Measurements from ENCODE around the gene NEDD4L.
"Not testable (repeated sequence)": the region's sequence is repeated elsewhere in the genome, so short reads cannot be mapped to it uniquely, and the experiment has no call there.

Gene NEDD4L

DNA sequence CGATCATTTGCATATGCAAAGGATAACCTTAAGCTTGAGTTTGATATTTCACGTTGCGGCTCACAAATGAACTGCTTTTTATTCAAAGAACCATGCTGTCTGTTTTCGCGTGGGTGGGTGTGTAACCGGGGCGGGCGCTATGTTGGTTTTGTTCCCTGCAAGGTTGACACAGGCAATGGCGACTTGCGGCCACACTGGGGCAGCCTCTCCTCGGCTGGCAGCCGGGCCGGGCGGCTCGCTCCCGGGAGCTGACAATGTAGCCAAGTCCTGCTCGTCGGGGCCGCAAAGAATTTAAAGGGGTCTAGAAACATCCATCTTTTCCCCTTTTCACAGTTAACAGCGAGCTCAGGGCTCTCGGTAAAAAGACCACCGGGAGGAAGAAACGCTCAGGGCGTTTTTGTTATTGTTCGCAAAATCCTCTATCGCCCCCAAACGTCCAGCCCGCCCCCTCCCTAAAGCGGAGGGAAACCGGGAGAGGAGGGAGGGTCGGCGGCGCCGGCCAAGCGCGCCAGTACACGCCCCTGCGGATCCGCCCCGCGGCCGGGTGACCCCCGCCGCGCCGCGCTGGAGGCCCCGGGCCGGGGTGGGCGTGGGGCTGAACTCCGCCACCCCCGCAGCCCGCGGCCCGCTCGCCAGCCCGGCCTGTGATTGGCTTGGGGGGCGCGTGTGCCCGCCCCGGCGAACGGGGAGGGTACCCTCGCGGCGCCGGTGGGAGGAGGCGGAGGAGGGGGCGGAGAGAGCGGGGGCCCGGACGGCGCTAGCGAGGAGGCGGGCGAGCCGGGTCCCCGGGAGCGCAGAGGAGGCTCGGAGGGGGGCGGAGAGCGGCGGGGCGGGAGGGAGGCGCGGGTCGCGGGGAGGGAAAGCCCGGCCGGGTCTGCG lies at the start of gene NEDD4L:
Gene NEDD4L, plus strand, starts transcription at position 736 of the 879 bp plus-strand sequence. CDS start 435 bp downstream, outside the sequence.
- peak; percentile 95 for DNase-seq

DNA sequence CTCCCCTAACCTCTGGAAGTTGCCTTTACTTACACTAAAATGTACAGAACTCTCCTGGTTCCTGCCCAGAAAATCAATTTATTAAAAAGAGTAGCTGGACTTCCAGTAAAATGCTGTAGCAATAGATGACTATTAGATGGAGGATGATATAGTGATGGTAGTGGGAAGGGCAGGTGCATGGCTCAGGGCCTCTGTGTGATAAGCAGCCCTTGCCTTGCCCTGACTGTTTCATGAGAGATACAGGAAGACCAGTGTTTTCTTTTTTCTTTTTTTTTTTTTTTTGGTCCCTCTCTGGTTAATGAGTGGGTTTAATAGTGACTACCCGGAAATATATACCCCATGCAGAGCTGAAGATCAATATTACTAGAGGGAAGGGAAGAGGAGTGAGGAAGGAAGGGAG lies 48.7 kb upstream of the NEDD4L start:
- DNase-seq = peak; percentile 30

DNA sequence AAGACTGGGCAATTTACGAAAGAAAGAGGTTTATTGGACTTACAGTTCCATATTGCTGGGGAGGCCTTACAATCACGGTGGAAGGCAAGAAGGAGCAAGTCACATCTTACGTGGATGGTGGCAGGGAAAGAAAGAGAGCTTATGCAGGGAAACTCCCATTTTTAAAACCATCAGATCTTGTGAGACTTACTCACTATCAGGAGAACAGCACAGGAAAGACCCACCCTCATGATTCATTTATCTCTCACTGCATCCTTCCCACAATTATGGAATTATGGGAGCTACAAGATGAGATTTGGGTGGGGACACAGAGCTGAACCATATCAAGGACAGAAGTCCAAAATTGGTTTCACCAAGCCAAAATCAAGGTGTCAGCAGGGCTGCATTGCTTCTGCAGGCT lies 47.1 kb upstream of the NEDD4L start:
- DNase-seq = not testable (repeated sequence)

DNA sequence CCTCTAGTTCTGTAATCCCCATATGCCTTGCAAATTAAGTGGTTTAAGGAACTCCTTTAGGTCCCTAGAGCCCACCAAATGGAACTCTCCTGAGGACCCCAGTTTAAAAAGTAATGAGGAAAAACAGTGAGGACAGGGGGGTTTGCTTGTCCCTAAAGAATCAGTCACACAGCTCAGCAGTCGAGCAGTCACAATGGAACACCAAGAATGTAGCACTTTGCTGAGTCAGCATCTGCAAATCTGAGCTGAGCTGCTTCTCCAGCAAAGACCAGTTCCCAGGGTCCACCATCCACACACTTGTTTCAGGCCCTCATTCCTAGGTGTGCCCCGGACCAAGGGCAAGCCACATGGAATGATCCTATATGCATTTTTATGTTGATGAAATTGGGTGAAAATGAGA lies 46.2 kb upstream of the NEDD4L start:
- no peak for DNase-seq

DNA sequence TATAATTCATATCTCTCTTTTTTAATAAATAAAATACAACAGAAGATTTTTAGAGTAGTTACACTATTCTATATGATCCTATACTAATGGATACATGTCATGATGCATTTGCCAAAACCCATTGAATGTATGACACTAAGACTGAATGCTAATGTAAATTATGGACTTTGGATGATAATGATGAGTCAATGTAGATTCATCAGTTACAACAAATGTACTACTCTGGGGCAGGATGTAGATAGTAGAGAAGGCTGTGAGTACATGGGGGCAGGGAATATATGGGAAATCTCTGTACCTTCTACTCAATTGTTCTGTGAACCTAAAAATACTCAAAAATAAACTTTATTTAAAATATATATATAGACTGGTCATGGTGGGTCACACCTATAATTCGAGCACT lies 45.6 kb upstream of the NEDD4L start:
- no peak for DNase-seq

DNA sequence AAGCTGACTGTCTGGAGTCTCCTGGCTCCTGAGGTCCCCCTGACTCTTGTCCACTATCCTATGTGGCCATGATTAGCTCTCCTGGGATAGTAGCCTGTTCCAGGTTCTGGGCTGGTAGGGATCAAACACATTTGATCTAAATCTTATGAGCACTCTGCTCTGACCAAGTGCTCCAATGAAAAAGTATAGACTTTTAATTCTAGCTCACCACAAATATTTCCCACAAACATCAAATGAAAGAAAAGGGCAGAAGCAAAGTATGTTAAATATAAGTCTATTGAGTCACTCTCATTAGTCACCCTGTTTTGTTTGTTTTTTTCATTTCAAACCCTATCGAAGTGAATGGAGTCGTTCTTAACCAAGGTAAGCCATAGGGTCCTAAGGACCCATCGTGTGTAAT lies 39.7 kb upstream of the NEDD4L start:
- DNase-seq = no peak

DNA sequence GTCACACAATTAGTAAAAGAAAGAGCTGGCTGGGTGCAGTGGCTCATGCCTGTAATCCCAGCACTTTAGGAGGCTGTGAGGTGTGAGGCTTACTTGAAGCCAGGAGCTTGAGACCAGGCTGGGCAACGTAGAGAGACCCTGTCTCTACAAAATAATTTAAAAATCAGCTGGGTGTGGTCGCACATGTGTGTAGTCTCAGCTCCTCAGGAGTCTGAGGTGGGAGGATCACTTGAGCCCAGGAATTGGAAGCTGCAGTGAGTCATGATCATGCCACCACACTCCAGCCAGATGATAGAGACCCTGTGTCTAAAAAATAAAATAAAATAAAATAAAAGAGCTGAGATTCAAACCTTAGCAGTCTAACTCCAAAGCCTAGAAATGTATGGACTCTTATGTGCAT lies 39.0 kb upstream of the NEDD4L start:
- DNase-seq = no peak

DNA sequence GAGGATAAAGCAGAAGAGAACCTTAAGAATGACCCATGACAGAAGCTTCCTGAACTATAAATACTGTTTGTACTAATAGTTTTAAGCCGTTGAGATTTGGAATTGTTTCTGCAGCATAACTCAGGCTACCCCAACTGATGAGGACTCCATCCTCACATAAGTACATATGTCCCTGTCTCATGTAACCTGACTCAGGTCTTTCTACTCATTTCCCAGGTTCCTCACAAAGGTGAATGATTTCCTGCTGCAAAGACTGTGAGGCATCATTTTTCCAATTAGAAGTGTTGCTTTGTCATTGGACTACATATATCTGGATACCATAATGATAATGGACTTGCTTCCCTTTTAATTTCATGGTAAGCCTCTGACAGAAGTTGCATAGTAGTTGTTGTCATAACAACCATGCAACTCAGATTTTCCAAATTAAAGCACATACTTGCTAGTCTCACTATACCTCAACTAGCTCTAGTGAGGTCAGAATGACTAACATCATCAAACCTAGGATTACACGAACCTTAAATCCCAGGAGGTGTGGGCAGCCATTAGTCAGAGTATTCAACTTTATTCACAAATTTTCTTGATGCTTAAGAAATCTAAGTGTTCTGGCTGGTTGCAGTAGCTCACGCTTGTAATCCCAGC lies 38.0 kb upstream of the NEDD4L start:
- DNase-seq = no peak

DNA sequence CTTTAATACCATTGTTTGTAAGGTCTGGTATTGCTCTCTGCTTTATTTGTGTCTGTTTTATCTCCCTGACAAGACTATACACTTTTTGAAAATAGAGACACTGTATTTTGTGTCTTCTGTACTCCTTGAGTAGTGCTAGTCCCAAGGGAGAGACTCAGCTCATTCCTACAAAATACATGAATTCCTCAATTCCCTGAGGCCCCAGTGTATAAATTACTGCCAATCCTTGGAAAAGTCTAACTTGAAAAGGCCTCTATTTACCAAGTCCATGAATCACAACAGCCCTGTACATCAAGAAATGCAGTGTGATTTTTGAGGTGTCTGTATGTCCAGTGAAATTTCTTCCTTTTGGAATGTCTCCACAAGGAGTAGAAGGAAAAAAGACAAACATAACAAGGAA lies 34.9 kb upstream of the NEDD4L start:
- DNase-seq = no peak

DNA sequence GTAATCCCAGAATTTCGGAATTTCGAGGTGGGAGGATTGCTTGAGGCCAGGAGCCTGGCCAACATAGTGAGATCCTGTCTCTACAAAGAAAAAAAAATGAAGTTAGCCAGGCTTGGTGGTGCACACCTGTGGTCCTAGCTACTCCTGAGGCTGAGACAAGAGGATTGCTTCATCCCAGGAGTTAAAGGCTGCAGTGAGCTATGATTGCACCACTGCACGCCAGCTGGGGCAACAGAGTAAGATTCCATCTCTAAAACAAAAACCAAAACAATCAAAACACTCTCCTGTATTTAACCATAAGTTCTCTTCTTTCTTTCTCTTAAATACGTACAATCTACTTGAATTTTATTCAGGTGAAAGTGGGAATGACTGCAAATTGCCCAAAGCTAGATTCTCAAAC lies 33.8 kb upstream of the NEDD4L start:
- DNase-seq = no peak

DNA sequence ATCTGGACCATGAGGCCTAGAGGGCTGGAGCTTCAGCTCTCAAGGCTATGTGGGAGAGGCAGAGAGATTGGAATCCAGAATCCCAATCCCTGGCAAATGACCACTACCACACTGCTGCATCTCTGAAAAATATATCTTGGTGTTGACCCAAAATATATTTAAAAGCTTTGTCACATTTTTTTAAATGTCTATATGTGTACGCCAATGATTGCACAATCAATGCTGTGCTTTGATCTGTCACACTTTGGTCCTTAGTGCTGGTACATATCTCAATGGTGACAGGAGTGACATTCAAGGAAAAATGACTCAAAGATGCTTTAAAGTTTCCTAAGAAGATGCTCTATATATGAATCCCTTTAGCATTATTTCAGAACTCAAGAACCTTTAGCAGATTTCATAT lies 31.7 kb upstream of the NEDD4L start:
- no peak for DNase-seq

DNA sequence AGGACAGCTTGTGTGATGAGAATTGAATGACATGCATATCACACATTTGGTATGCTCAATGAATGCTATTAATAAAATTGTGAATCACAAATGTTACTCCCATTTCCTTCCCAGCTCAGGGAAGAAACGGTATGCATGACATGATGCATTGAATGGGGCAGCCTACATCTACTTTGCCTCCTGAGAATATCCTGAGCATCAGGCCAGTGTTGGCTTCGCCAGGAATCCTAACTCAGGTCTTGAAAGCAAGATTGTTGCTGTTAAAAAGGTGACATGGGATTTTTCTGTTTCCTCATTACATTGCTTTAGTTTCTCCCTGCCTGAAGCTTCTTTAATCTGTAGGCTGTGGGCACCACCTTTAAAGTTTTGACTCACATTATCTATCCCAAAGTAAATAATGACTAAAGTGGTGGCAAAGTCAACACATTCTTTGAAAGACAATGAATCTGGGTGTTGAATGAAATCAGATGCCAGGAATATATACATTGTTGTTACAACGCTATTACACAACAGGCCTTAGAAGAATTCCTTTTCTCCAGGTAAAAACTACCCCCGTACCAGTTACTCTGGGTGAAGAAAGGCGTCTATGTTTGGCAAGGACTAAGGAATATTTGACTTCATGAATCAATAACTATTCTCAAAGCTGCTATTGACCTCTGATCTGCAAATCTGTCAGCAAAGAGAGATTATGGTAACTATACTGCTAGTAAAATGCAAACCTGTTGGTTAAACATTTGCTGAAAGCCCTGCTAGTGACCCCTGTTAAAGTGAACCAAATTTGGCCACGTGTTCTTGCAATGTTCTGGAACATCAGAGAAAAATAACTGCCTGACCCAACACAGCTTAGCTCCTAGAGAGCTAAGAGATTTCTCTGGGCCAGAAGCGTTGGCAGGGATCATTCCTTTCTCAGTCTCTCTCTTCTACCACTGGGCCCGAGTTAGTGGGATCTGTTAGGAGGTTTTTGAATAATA lies 30.5 kb upstream of the NEDD4L start:
- no peak for DNase-seq

DNA sequence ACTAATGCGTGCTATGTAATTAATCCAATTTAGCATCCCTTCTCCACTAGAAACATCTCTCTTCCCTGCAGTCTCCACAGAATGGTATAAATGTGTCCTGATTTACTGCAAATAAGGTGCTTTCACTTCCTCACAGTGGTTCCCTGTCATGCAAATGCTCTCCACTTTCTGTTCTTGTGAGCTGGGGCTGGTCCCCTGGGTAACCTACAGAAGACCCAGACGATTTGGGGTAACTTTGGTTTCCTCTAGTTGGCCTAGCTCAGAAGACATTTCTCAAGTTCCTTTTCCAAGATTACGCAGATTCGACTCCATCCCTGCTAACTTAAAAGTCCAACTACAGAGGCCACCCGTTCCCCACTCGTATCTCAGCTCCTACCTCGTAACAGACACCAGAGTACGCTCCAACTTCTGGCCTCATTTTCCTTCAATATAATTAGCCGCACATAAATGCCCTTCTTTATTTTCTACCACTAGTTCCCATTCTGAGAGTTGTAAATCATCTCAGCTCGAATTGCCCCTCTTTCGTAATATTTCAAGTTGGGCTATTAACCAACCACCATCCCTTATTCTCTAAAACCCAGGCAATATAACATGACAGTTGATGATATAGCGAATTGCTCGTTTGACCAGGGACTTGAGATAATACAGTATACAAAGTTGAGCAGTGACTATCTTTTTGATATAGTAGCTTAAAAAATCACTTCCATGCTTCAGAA lies 28.8 kb upstream of the NEDD4L start:
- DNase-seq = no peak

DNA sequence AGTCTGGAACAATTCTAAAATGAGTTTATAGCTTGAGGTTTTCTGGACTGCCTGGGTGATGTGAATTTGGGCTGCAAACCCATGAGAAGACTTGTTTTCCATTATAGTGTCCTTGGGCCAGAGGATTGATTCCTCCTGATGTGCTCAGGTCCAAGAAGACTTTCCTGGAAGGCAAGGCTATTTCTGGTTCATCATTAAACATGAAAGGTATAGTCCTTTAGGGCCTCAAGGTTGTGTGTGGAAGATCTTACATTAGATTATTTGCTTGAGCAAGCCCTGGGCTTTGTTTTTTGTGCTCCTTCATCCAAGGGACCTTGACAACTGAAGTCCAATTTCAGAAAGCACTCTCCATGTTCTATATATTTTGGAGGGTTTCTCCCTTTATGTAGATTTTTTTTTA lies 26.8 kb upstream of the NEDD4L start:
- no peak for DNase-seq

DNA sequence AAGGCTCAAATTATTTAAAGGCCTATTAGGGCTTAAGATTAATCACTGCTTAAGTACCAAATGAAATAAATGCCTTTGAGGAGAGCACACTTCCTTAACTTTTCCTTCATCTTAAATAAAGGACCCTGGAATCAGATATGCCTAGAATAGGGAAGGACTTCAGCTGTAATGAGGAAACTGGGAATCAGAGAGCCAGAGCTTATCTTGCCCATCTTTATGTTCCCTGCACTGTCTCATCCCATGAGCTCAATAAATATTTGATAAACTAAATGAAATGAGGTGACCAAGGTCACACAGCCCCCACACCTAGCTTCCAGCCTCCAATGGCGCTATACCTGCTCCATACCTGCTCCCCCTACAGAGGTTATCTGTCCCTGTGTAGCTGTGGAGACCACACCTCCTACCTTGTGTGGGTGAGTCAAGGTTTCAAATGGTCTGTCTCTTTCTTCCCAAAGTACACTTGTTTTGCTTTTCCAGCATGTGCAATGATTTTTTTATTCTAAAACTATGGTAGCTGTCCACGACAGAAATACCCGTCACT lies 23.4 kb upstream of the NEDD4L start:
- DNase-seq = no peak

DNA sequence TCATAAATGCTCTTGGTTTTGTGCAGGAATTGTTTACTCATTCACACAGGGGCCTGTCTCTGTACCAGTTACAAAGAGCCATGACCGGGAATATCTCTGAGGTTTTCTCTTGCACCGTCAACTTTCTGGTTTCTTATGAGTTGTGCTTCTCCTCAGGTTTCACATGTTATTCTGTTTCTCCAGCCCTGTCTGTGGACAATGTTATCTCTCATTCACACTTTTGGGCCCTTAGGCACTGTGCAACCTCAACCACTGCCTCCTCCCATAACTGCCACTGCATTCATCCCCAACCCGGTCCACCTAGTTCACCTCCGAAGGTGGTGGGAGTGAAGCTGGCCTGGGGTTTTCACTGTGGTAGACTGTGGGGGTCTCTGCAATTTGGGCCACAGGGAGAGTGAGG lies 22.5 kb upstream of the NEDD4L start:
- DNase-seq = peak; percentile 56

DNA sequence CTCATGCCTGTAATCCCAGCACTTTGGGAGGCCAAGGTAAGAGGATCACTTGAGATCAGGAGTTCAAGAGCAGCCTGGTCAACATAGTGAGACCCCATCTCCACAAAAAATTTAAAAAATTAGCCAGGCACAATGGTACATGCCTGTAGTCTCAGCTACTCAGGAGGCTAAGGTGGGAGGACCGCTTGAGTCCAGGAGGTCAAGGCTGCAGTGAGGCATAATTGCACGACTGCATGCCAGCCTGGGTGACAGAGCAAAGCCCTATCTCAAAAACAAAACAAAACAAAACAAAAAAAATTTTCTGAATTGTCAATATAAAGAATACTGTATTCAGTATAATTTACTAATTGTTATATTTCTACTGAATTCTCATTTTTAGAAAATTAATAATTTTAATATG lies 20.9 kb upstream of the NEDD4L start:
- no peak for DNase-seq

DNA sequence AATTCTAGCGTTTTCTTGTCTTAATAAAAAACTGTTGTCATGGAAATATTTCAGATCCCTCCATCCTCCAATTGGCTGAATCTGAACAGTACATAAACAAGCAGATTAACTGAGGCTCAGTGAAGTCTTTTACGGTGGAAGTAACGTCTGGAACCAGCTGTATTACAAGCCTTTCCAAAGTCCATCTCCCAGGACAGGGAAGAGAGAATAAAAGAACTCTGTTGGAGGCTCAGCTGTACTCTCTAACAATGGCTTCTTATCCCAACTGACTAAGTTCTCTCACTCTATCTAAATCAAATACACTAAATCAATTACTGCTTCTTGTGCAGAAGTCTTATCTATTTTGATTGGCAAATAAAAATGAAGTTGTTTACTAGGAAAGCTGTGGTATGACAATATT lies 19.9 kb upstream of the NEDD4L start:
- DNase-seq = no peak

DNA sequence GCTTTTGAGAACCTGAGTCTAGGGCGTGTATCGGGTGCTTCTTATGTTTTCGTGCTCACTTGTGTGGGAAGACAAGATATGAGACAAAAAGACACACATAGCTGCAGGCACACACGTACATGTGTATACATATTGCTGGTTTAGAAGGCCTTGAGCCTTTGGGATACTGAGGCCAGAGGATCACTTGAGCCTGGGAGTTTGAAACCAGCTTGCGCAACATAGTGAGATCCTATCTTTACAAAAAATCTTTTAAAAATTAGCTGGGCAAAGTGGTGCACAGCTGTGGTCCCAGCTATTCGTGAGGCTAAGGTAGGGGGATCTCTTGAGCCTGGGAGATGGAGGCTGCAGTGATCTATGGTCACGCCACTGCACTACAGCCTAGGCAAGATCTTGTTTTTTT lies 18.8 kb upstream of the NEDD4L start:
- no peak for DNase-seq

DNA sequence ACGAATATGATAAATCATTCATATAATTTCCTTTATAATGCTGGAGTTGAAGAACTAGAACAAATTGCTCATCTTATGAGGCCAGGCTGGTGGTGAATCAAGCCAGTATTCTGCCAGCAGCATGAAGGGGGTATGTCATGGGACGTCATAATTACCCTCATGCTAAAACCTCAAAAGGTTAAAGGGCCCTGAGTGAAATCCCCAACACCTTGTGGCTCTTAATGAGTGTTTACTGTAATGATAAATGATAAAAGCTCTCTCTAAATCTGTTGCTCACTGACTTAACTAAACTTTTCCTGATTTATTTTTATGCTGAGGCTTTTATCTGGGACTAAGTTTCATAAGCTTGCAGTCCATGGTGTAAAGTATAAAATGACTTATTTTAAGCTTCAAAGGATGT lies 18.3 kb upstream of the NEDD4L start:
- DNase-seq = no peak

DNA sequence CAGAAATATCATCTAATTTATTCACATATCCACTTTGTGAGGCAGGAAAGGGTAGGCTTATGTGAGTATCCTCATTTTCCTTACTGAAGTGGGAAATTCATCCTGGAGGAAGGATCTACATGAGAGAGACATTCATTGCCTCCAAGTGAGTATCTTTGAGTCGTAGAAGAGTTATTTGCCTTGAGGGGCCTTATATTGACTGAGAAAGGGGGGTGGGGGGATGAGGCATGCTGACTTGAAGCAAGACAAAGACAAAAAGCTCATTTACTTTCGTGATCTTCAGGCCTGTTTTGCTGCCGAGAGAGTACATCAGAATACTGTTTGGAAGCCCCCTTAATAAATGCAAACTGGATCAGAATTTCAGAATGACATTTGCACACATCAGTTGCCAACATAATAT lies 17.6 kb upstream of the NEDD4L start:
- no peak for DNase-seq

DNA sequence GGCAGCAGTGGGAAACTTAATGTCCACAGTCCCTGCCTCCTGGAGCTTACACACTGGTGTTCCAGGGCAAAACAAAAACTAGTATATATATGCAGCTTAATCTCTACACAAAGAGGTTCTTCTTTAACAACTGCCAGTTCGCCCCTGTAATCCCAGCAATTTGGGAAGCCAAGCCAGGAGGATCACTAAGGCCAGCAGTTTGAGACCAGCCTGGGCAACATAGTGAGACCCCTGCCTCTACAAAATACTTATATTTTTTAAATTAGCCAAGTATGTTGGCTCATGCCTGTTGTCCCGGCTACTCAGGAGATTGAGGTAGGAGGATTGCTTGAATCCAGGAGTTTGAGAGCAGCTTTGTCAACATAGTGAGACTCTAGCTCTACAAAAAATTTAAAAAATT lies 17.2 kb upstream of the NEDD4L start:
- no peak for DNase-seq
